ENCODE measurements around the gene LAMTOR2. TPM values are rescaled to one million over a fixed set of nuclear protein-coding genes. Genes with fewer than 3 reads are reported as not detected.
"Not testable (repeated sequence)": the region's sequence is repeated elsewhere in the genome, so short reads cannot be mapped to it uniquely, and the experiment has no call there.

LAMTOR2 gene
- total RNA-seq, result 69.3 and 103 TPM in 2 replicates

DNA sequence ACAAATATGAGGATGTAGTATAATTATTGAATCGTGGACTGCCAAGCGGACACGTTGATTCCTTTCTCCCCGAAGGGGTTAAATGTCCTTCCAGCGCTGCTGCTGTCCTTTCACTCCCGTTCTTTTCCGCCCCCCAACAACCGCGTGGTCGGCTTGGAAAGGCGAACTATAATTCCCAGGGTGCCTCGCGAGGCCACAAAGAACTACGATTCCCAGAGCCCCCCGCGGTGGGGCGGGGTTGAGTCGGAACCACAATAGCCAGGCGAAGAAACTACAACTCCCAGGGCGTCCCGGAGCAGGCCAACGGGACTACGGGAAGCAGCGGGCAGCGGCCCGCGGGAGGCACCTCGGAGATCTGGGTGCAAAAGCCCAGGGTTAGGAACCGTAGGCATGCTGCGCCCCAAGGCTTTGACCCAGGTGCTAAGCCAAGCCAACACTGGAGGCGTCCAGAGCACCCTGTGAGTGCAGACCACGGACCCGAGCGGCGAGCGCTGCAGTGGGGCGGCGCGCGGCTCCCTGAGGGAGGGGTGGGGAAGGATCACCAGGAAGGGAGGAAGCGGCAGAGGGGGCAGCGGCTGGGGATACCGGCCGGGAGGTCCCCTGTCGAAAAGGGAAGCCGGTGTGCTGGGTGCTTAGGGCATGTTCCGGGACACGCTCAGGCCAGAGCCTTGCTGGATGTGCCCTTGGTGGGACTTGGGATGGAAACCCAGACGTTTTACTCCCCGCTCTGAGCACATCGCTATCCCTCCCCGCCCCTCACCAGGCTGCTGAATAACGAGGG is at the start of gene LAMTOR2:
Gene LAMTOR2 (plus strand): TSS at position 283 of the 781 bp plus-strand sequence. CDS start 108 bp downstream, at position 391.
- DNase-seq, result peak; percentile 97

DNA sequence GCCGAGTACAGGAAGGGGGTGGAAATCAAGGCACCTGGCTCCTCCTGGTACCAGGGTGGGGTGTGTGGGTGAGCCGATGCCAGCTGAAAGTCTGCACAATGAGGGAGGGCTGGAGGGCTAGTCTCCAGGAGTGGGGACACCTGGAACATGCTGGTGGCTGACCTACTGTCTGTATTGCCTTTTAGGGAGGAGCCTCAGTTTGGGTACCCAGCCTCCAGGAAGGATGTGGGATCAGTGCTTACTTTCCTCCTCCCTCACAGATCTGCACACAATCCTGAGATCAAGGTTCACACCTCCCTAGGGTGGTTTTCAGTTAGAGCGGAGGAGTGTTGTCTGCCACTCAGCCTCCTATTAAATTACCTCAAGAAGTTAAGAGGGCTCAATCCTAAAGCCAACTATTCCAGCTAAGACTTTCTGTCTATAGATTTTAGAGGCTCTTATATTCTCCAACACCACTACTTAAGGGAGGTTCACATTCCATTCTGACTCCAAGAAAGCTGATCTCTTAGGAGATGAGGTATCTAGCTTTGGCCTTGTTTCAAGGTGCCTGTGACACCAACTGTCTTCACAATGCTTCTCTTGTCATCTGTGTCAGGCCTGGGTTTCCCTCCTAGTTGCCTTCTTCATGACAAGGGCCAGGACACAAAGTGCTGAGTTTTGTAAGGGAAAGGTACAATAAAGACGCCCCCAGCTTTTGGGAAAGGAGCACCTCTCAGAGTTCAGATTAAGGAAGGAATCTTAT is 49.6 kb upstream of the LAMTOR2 start:
- DNase-seq, result no peak

DNA sequence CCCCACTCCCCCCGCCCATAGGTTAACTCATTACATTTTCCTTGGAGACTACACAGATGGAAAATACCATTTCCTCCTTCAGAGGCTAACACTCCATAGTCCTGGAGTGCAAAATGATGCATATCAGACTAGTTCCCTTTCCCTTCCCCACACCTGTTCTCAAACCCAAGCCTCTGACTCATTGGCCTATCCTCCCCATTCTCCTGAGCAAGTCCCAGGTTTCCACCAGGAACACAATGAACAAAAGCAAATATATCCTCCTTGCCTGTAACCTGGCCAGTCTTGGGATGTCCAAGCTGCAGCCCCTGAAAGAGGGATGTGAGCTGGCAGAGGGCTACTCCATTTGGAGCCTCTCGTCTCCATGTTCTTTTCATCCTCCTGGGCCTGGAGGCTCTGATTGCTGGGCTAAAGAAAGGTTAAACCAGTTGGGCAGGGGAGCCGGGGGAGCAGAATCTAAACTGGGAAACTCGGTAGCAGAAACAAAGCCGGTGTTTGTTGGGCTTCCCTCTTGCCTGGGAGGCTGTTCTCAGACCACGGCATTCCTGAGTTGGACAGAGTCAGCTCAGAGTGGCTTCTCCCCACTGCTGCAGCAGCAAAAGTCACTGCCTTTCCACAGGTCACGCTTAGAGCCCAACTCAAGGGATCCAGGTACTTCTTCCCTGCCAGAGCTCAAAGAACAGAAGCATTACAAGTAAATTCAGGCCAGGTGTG is 47.8 kb upstream of the LAMTOR2 start:
- peak; percentile 26 for DNase-seq

DNA sequence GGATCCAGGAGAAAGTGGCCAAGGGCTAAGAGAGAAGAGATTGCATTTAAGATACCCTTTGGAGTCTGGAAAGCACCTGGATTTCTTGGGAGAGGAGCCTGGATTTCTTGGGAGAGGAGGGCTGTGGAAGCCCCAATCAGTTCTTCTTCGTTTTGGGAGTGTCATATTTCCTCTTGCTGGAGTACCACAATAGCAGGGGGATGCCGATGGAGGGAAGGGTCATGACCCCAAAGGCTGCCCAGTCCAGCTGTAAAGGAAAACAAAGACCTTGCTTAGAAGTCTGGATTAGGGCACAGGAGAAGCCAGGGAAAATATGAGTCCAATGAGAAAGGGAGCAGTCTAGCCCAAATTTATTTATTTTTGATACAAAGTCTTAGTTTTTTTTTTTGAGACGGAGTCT is 45.2 kb upstream of the LAMTOR2 start:
- DNase-seq, result no peak

DNA sequence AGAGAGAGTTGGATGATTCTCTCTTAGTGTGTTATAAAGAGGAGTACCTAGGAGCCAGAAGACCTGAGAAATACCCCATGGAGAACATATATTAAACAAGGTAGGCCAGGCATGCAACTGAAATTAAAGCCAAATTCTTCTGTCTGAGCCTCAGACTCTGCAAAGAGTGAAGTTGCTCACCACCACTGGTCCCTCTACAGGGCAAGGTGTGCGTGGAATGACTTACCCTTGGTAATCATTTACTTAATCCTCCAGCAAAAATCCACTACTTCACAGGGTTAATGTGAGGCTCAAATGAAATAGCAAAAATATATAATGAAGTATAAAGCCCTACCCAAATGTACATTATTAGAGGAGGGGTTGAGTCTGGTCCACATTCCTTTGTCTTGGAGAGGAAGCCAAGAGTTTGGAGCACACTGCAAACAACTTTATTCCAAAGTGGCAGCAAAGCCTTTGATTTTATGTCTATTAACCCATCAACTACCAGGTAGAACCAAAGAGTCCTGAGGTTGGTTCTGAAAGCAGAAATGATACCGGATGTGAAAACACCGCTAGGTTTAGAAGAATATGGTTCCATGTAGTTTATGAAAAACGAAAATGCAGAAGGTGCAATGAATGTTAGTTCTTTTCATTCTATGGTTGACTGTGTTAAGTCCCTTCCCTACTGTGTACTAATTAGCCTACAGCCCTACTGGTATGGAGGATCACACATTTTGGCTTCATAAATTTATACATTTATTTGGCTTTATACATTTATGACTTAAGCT is 42.3 kb upstream of the LAMTOR2 start:
- DNase-seq, result no peak

DNA sequence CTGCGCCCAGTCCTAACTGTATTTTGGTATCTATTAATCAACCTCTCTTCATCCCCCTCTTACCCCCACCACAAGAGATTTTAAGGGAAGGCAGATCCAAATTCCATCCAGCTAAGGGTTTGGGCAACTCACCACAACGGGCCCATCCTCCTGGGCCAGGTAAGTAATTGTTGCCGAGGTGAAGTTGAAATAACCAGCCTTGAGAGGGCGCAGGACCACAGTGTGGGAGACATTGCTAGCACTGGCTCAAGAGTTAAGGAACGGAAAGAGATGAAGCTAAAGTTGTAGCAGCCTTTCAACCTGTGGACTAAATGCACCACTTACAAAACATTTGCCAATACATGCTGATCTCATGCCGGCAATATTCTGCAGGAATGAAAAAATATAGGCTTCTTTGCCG is 39.8 kb upstream of the LAMTOR2 start:
- no peak for DNase-seq

DNA sequence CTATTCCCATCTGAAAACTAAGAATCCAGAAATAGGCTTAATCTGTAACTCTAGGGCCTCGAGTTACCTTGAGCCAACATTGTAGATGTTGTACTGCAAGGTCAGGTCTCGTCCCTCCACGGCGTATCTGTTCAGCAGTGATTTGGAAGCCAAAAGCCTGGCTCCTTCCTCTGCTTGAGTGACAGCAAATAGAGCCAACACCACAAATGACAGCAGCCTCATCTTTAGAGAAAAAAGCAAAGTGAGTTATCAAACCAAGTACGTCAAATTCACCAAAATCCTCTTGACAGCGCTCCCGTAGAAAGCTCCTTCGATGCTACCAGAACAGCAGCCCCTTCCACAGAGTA is 34.7 kb upstream of the LAMTOR2 start:
- DNase-seq, result no peak

DNA sequence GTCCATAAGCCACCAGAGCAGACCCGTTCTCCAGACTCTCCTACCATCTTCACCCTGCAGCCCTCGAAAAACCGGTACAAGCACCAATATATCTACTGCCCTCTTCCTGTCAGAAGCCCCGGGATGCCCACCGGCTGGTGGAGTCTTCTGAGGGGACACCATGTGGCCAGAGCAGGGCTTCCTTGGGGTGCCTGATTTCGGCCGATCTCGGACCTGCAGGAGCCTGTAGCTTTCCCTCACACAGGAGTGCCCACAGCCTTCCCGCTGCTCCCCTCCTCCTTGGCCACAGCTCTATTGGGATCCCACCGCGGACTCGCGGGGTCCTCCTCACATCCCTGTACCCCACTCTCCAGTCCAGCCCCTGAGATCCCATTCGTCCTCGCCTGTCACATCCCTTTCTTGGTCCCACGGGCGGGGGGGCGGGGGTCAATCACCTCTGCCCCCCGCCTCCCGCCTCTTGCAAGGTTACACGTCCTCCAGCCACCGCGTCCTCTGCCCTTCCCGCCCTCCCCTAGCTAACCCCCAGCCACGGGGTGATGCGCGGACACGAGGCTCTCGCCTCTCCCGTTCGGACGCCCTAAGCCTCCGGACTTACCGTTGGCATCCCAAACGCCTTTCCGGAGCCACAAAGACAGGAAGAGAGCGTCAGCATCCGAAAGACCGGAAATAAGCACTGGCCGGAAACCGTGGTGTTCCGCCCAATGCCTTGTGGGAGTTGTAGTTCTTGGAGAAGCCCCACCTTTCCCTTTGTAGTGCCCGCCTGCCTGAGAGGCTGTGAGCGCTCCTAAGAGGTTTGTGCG is 34.1 kb upstream of the LAMTOR2 start, which contains the start of gene SSR2:
Gene SSR2 (minus strand): TSS at position 659 of the 800 bp plus-strand sequence. CDS start 784 bp downstream, outside the sequence.
- peak; percentile 97 for DNase-seq

DNA sequence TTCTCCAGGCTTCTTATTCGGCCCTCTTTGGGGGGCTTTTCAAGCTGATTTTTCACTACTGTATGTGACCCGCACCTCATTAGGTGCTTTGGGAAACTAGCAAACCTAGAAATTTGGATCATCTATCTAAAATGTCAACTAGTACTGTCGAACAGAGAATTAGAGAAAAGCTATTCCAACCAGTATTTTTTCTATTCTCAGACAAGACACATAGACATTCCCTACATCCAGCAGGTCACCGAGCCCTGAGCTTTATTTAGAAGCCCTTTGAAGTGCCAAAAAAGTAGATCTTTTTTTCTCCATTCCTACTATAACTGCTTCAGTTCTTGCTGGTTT is 33.5 kb upstream of the LAMTOR2 start:
- no peak for DNase-seq

DNA sequence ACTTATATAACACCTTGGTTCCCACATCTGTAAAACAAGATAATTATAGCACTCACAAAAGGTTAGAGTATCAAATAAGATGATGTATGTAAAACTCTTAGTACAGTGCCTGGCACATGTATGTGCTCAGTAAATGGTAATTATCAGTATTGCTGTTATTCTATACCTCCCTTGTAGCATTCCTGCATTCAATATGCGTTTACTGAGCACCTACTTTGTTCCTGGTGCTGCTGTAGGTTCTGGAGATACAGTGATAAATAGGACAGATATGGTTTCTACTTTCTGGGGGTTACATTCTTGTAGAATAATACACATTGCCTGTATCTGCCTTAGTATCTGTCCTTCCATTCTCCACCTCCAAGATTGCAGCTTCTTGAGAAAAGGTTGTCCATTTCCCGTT is 32.6 kb upstream of the LAMTOR2 start:
- DNase-seq, result no peak

DNA sequence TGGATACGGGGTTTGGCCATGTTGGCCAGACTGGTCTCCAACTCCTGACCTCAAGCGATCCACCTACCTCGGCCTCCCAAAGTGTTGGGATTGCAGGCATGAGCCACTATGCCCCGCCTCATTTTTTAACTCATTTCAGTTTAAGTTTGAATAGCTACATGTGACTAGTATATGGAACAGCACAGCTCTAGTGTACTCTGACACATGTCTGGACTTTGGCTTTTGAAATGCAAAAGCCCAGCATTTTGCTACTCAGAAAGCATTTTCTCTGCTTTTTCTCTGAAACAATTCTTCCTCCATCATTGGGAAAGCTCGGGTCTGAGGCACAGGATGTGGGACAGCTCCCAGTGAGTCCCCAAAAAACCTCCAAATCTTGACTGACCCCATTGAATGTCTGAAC is 29.8 kb upstream of the LAMTOR2 start:
- DNase-seq, result no peak

DNA sequence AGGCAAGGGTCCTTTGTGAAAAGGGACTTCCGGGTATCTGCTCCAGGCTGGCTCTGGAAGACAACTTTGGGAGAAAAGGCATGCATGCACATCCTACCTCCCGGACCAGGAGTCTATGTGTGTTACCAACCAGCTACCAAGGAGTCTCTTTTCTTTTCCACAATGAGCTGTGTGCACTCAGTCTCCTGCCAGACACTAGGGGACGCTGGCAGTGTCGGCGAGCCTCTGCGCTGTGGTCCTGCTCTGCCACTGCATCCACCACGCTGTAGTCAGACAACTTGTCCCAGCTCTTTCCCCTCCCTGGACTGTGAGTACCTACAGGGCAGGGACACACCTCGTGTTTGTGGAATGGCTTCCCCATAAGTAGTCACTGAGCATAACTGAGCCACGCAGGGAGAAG is 28.7 kb upstream of the LAMTOR2 start:
- DNase-seq, result peak; percentile 82

DNA sequence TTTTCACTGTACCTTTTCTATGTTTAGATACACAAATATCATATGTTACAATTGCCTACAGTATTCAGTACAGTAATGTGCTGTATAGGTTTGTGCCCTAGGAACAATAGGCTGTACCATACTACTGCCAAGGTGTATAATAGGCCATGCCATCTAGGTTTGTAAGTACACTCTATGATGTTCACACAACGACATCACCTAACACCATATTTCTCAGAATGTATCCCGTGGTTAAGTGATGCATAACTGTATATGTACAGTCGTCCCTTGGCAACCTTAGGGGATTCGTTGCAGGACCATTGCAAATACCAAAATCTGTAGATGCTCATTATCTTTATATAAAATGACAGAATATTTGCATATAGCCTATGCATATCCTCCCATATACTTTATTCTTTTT is 28.0 kb upstream of the LAMTOR2 start:
- DNase-seq, result no peak

DNA sequence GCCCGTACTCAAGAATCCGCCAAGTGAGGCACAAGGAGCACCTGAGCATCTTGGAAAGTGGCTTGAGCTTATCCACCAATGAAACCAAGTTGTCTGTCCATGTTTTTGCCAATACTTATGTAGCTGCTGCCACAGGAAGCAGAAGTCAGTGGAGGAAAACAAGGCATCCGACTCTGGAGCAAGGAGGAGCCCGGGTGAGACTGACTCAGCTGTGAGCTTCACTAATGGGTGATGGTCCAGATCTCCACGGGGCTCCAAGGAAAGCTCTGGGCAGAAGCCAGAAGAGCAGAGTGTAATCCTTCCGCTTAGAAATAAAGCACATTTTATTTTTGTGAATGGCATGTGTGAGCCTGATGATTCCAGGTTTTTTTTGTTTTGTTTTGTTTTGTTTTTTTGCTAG is 21.6 kb upstream of the LAMTOR2 start:
- peak; percentile 66 for DNase-seq

DNA sequence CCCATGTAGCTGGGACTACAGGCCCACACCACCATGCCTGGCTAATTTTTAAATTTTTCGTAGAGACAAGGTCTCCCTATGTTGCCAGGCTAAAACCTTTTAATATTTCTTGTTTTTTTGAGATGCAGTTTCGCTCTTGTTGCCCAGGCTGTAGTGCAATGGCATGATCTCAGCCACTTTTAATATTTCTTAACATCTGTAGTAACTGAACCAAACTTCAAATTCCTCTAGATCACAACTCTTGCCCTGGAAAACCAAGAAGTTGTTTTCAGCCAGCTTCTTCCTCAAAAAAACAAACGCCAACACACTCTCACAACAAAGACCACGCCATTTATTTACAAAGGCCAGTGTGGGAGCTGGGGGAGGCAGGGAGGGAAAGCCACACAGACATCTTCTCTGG is 19.6 kb upstream of the LAMTOR2 start:
- DNase-seq, result not testable (repeated sequence)

DNA sequence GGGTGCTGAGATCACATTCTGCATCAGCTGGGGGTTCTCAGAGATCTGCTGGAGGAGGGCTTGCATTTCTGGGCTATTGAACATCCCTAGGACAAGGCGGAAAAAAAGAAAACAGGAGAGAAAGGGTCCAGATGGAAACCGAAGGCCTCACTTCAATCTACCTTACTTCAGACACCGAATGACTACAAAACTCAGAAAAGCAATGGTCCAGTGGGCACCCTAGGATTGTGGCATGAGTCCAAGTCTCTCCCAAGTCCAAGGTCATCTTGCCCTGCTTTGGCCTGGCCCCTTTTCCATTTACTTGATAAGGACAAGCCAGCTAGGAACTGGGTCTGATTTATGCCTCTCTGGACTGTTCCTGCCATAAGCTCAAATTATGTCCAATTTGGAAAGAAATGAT is 11.8 kb upstream of the LAMTOR2 start:
- no peak for DNase-seq

DNA sequence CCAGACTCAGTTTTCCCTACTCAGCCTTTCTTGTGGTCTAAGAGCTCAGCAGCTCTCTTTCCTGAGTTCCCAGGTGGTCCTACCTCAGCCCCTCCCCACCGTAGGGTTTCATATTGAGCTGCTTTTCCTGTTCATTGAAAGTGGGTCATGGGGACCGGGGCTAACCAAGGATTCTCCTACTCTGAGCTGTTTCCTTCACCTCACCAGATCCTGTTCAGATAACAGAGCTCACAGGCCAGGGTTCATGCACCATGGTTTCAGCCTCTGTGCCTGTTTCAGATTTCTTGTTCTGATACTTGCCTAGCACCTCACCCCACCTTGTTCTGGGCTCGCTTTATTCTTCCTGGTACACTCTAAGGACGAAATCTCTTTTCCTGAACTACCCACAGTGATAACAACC is 9.5 kb upstream of the LAMTOR2 start:
- no peak for DNase-seq

DNA sequence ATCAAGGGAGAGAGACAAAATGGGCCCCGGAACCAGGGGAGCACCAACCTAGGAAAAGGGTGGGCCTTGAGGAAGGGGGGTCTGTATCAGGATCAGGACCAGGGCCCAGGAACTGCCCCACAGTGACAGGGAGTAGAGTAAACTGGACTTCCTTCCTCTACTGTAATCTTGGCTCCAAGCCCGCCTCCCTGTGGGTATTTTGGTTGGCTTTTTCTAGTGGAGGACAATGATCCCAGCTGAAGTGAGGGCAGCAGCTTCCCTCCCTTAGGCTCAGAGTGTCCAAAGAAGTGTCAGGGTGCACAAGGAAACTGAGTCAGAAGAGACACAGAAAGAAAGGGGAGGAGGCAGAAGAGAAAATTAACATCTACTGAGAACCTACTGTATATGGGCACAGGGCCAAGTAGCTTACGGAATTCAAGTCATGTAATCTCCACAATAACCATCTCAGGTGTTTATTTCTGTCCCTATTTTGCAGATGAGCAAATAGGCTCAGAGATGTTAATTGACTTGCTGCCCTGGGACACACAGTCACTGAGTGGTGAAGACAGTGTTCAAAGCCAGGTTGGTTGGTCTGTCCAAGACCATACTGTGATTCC is 5.8 kb upstream of the LAMTOR2 start:
- peak; percentile 33 for DNase-seq

DNA sequence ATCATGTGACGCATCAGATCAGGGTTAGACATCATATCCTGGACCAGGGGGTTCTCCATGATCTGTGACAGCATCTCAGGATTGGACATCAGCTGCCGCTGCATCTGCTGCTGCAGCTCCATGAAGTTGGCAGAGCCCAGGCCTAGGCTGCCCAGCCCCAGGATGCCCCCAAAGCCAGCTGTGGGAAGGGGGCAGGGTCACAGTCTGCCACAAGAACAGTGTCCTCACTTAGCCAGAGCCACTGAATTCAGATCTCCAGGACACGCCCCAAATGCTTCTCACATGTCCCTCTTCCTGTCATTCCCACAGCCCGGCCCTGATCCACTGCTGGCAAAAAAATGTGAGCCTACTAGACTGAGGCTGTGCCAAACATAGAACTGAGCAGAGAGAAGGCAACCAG is 4.2 kb upstream of the LAMTOR2 start:
- DNase-seq, result no peak

DNA sequence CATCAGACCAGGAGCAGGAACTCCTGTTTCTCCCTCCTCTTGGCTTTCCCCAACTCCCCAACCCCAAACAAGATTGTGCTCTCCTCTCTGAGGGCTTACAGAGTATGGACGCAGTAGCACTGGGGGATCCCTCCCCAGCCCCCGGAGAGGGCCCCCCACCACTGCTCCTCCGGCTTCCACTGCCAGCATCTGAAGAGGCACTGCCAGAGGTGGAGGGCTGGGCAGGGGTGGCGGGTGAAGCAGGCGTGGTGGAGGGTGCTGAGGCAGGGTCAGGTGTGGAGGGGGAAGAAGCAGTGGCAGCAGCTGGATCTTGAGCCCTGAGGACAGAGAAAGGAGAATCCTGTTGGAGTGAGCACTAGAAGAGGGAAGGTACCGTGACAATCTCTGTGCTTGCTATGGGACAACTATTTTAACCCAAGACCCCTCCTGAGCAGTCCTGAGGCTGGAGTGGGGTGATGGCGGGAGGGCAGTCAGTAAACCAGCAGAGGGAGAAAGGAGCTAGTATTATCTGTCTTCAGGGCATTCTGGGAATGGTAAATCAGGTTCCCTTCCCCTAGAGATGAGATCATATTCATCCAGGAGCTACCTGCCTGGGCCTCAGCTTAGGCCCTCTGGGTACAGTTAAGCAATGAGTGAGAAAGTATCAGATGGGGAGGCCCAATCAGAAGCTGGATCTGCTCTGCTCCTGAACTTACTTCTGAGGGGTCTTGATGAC is 3.4 kb upstream of the LAMTOR2 start:
- DNase-seq, result no peak

Measured in dermis blood vessel endothelial cell (primary cell).